Measurements from ENCODE around the gene UCN. TPM values are rescaled to one million over a fixed set of nuclear protein-coding genes. Genes with fewer than 3 reads are reported as not detected.
"Not testable (repeated sequence)": the region's sequence is repeated elsewhere in the genome, so short reads cannot be mapped to it uniquely, and the experiment has no call there.

The UCN gene
- total and polyA plus RNA-seq, 2 experiments from 2014 or later = 1.0 to 2.9 TPM

DNA sequence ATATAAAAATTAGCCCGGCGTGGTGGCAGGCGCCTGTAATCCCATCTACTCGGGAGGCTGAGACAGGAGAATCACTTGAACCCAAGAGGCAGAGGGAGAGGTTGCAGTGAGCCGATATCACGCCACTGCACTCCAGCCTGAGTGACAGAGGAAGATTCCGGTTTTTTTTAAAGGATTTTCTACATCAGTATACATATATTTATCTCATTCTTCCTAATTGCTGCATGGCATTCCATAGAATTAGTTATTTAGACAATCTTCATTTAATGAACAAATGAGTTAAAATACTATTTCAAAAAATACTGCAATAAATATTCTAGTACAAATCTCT is 46.3 kb upstream of the UCN start:
- Histone ChIP-seq H2AFZ (no peak overlapping the region), H3K9me3 (ENCODE audit: low read depth) (no peaks in the 10 kb centered on the region), H3K4me1 (ENCODE audit: insufficient read depth) (peaks cover 25% of the 10 kb centered on the region), H3K36me3 (replicated peaks; ENCODE audit: insufficient read depth, low read depth) (no peaks in the 10 kb centered on the region), H3K27me3 (no peaks in the 10 kb centered on the region), H4K20me1 (ENCODE audit: insufficient read depth, poor library complexity, severe bottlenecking) (peaks cover 3% of the 10 kb centered on the region), H3K9me2 (replicated peaks; ENCODE audit: insufficient read depth) (no peaks in the 10 kb centered on the region), H3K27ac (no peak overlapping the region), H3K4me2 (peak overlapping the region; percentile 87), H3K4me3 (no peak overlapping the region), H3K79me2 (peaks cover 81% of the 10 kb centered on the region)
- no peak for DNase-seq (ENCODE audit: low spot score)
- TF ChIP-seq EZH2phosphoT487 (IDR thresholded peaks at IDR 0.05; ENCODE audit: low read depth, severe bottlenecking, unreplicated experiment) = no peak
- no peak for TF ChIP-seq EZH2 (IDR thresholded peaks at IDR 0.05; ENCODE audit: borderline replicate concordance)
- TF ChIP-seq, protein P1, sequence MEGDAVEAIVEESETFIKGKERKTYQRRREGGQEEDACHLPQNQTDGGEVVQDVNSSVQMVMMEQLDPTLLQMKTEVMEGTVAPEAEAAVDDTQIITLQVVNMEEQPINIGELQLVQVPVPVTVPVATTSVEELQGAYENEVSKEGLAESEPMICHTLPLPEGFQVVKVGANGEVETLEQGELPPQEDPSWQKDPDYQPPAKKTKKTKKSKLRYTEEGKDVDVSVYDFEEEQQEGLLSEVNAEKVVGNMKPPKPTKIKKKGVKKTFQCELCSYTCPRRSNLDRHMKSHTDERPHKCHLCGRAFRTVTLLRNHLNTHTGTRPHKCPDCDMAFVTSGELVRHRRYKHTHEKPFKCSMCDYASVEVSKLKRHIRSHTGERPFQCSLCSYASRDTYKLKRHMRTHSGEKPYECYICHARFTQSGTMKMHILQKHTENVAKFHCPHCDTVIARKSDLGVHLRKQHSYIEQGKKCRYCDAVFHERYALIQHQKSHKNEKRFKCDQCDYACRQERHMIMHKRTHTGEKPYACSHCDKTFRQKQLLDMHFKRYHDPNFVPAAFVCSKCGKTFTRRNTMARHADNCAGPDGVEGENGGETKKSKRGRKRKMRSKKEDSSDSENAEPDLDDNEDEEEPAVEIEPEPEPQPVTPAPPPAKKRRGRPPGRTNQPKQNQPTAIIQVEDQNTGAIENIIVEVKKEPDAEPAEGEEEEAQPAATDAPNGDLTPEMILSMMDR (IDR thresholded peaks at IDR 0.05; ENCODE audit: poor library complexity) = no peak
- 85% methylated on average over 7 of the region's 7 CpGs for WGBS (ENCODE audit: low lambda C conversion rate, missing lambda C conversion rate)

- Histone ChIP-seq H3K9me2 (replicated peaks; ENCODE audit: insufficient read depth) (no peaks in the 10 kb centered on the region), H3K4me3 (no peak overlapping the region), H3K9me3 (ENCODE audit: low read depth) (no peaks in the 10 kb centered on the region), H4K20me1 (ENCODE audit: insufficient read depth, poor library complexity, severe bottlenecking) (peaks cover 3% of the 10 kb centered on the region), H3K27me3 (no peaks in the 10 kb centered on the region), H3K79me2 (peaks cover 86% of the 10 kb centered on the region), H3K27ac (peak overlapping the region; percentile 59), H3K4me1 (ENCODE audit: insufficient read depth) (peaks cover 25% of the 10 kb centered on the region), H2AFZ (no peak overlapping the region), H3K4me2 (peak overlapping the region; percentile 87), H3K36me3 (replicated peaks; ENCODE audit: insufficient read depth, low read depth) (no peaks in the 10 kb centered on the region)
- no peak for DNase-seq (ENCODE audit: low spot score)
- TF ChIP-seq EZH2 (IDR thresholded peaks at IDR 0.05; ENCODE audit: borderline replicate concordance) (no peak), EZH2phosphoT487 (IDR thresholded peaks at IDR 0.05; ENCODE audit: low read depth, severe bottlenecking, unreplicated experiment) (no peak)
- TF ChIP-seq, protein P1 (IDR thresholded peaks at IDR 0.05; ENCODE audit: poor library complexity) = no peak
- WGBS (ENCODE audit: low lambda C conversion rate, missing lambda C conversion rate) = 73% methylated on average over 7 of the region's 7 CpGs
Observed at GRCh38 chr2:27353762-27354596, 45.7 kb upstream of the UCN start.

GRCh38 chr2:27353386-27353761 is 45.1 kb upstream of the UCN start:
- not testable (repeated sequence) for H3K9me2 ChIP-seq (replicated peaks; ENCODE audit: insufficient read depth); H3K9me3 ChIP-seq (ENCODE audit: low read depth); H4K20me1 ChIP-seq (ENCODE audit: insufficient read depth, poor library complexity, severe bottlenecking); H3K27me3 ChIP-seq; H3K4me3 ChIP-seq; DNase-seq (ENCODE audit: low spot score); H3K36me3 ChIP-seq (replicated peaks; ENCODE audit: insufficient read depth, low read depth); H2AFZ ChIP-seq
- peak overlapping the region; percentile 87 for H3K4me2 ChIP-seq
- H3K27ac ChIP-seq = peak overlapping the region; percentile 59
- H3K4me1 ChIP-seq (ENCODE audit: insufficient read depth) = peaks cover 24% of the 10 kb centered on the region
- WGBS (ENCODE audit: low lambda C conversion rate, missing lambda C conversion rate) = 98% methylated on average over 5 of the region's 5 CpGs
- H3K79me2 ChIP-seq = peaks cover 88% of the 10 kb centered on the region

DNA sequence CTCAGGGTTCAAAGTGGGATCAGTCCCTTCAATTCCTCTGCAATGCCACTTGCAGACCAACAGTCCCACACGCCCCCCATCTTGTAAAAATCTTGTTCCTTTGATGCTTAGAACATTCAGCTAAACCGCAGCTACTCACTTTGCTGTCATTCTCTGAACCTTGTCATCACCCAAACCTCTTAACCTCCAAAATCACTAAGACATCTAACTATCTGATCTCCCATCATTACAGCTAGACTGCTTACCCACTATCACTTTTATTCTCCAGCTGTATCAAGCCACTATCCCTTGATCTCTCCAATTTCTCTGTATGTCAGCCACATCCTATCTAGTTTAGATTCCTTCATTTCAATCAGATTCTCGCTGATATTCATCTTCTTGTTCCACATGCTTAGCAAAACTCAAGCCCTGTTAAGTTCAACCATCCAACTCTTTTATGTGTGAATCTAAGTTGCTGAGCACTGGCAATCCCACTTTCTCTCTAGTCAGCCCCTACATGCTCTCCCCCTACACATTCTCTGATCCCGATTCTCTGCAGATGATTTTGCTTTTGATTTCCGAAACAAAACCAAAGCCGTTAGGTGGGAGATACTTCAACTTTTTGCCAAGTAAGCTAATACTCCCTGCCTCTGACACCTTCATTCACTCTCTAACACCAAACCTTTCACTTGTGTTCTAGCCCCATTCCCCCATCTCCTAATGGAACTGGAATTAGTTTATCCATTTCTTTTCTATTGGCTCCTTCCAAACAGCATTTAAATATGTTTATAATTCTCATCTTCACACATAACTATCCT is 43.8 kb upstream of the UCN start:
- H3K79me2 ChIP-seq = peaks cover 91% of the 10 kb centered on the region
- TF ChIP-seq EZH2 (IDR thresholded peaks at IDR 0.05; ENCODE audit: borderline replicate concordance) (no peak), EZH2phosphoT487 (IDR thresholded peaks at IDR 0.05; ENCODE audit: low read depth, severe bottlenecking, unreplicated experiment) (no peak)
- TF ChIP-seq, protein P1 (IDR thresholded peaks at IDR 0.05; ENCODE audit: poor library complexity) = no peak
- H3K4me3 ChIP-seq = no peak overlapping the region
- WGBS (ENCODE audit: low lambda C conversion rate, missing lambda C conversion rate) = 96% methylated on average over 6 of the region's 6 CpGs
- H3K9me3 ChIP-seq (ENCODE audit: low read depth) = no peaks in the 10 kb centered on the region
- no peaks in the 10 kb centered on the region for H3K36me3 ChIP-seq (replicated peaks; ENCODE audit: insufficient read depth, low read depth)
- no peak overlapping the region for H3K4me2 ChIP-seq
- no peak overlapping the region for H2AFZ ChIP-seq
- H3K4me1 ChIP-seq (ENCODE audit: insufficient read depth) = peaks cover 15% of the 10 kb centered on the region
- H3K27me3 ChIP-seq = no peaks in the 10 kb centered on the region
- DNase-seq (ENCODE audit: low spot score) = no peak
- peaks cover 14% of the 10 kb centered on the region for H4K20me1 ChIP-seq (ENCODE audit: insufficient read depth, poor library complexity, severe bottlenecking)
- no peak overlapping the region for H3K27ac ChIP-seq
- no peaks in the 10 kb centered on the region for H3K9me2 ChIP-seq (replicated peaks; ENCODE audit: insufficient read depth)

Data from hepatocyte (in vitro differentiated cells).